HL-60 (cell line): Measurements from ENCODE around the gene MYBPC3.

Experiments used
- POLR2AphosphoS5 ChIP-seq: IDR thresholded peaks from 2 replicates; pipeline ENCODE4 v1.6.1; 2012; ENCODE audit warnings: low read depth
- TF ChIP-seq, protein P1 (sequence below): IDR thresholded peaks from one replicate; pipeline ENCODE4 v1.5.1; 2011; ENCODE audit warnings: low read length, control low read depth, inconsistent platforms; ENCODE audit not compliant: insufficient read depth
- TF ChIP-seq, protein P2 (sequence below): IDR thresholded peaks from 2 replicates; pipeline ENCODE4 v1.6.1; 2012; ENCODE audit warnings: low read depth; ENCODE audit not compliant: insufficient replicate concordance

DNA sequence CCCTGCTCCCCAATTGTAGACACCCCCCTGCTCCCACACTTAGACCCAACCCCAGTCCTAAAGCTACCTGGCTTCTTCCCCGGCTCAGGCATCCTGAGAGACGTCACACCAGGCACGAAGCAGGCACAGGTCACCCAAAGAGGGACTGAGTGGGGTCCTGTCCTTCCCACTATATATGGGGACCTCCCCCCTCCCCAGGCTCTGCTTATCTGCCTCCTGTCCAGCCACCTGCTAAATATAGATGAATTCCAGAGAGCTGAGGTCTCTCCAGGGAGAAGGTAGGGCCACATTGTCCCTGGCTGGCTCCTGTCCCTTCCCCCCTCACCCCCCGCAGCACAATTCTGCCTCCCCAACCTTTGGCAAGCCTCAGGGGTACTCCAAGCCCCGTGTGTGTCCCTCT is at the start of gene MYBPC3:
- no peak for TF ChIP-seq POLR2AphosphoS5
- TF ChIP-seq, protein P1, sequence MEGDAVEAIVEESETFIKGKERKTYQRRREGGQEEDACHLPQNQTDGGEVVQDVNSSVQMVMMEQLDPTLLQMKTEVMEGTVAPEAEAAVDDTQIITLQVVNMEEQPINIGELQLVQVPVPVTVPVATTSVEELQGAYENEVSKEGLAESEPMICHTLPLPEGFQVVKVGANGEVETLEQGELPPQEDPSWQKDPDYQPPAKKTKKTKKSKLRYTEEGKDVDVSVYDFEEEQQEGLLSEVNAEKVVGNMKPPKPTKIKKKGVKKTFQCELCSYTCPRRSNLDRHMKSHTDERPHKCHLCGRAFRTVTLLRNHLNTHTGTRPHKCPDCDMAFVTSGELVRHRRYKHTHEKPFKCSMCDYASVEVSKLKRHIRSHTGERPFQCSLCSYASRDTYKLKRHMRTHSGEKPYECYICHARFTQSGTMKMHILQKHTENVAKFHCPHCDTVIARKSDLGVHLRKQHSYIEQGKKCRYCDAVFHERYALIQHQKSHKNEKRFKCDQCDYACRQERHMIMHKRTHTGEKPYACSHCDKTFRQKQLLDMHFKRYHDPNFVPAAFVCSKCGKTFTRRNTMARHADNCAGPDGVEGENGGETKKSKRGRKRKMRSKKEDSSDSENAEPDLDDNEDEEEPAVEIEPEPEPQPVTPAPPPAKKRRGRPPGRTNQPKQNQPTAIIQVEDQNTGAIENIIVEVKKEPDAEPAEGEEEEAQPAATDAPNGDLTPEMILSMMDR, result no peak
- TF ChIP-seq, protein P2, sequence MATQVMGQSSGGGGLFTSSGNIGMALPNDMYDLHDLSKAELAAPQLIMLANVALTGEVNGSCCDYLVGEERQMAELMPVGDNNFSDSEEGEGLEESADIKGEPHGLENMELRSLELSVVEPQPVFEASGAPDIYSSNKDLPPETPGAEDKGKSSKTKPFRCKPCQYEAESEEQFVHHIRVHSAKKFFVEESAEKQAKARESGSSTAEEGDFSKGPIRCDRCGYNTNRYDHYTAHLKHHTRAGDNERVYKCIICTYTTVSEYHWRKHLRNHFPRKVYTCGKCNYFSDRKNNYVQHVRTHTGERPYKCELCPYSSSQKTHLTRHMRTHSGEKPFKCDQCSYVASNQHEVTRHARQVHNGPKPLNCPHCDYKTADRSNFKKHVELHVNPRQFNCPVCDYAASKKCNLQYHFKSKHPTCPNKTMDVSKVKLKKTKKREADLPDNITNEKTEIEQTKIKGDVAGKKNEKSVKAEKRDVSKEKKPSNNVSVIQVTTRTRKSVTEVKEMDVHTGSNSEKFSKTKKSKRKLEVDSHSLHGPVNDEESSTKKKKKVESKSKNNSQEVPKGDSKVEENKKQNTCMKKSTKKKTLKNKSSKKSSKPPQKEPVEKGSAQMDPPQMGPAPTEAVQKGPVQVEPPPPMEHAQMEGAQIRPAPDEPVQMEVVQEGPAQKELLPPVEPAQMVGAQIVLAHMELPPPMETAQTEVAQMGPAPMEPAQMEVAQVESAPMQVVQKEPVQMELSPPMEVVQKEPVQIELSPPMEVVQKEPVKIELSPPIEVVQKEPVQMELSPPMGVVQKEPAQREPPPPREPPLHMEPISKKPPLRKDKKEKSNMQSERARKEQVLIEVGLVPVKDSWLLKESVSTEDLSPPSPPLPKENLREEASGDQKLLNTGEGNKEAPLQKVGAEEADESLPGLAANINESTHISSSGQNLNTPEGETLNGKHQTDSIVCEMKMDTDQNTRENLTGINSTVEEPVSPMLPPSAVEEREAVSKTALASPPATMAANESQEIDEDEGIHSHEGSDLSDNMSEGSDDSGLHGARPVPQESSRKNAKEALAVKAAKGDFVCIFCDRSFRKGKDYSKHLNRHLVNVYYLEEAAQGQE, result no peak
